LNCaP clone FGC (cell line): ENCODE measurements around the gene USP5.

Source experiments
- DNase-seq: peaks from one replicate; pipeline ENCODE4 v3.0.0-alpha.2; 2011; ENCODE audit warnings: low read depth
- H3K4me3 ChIP-seq: 2 replicates; pipeline ENCODE4 v1.5.1; 2011; ENCODE audit warnings: mild to moderate bottlenecking, low read depth, low read length, control low read depth
- TF ChIP-seq, protein P1 (sequence below): IDR thresholded peaks from 2 replicates; pipeline ENCODE4 v1.5.1; 2012; ENCODE audit warnings: mild to moderate bottlenecking; ENCODE audit not compliant: control insufficient read depth, insufficient read depth; ENCODE audit errors: extremely low read depth

Gene USP5

DNA sequence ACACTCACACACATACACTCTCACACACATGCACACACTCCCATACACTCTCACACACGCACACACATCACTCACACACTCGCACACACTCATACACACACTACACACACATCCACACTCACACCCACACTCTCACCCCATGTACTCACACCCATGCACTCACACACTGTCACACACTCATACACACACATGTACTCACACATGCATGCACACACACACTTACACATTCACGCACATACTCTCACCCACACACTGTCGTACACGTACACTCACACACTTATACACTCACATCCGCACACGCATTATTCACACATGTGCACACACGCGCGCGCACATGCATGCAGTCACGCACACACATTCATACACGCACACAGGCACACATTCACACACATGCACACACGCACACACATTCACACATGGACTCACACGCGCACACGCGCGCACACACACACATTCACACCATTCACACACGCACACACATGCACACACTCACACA, 34.2 kb upstream of the USP5 start:
- TF ChIP-seq, protein P1, sequence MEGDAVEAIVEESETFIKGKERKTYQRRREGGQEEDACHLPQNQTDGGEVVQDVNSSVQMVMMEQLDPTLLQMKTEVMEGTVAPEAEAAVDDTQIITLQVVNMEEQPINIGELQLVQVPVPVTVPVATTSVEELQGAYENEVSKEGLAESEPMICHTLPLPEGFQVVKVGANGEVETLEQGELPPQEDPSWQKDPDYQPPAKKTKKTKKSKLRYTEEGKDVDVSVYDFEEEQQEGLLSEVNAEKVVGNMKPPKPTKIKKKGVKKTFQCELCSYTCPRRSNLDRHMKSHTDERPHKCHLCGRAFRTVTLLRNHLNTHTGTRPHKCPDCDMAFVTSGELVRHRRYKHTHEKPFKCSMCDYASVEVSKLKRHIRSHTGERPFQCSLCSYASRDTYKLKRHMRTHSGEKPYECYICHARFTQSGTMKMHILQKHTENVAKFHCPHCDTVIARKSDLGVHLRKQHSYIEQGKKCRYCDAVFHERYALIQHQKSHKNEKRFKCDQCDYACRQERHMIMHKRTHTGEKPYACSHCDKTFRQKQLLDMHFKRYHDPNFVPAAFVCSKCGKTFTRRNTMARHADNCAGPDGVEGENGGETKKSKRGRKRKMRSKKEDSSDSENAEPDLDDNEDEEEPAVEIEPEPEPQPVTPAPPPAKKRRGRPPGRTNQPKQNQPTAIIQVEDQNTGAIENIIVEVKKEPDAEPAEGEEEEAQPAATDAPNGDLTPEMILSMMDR, result no peak
- H3K4me3 ChIP-seq, result no peak overlapping the region
- DNase-seq, result no peak

DNA sequence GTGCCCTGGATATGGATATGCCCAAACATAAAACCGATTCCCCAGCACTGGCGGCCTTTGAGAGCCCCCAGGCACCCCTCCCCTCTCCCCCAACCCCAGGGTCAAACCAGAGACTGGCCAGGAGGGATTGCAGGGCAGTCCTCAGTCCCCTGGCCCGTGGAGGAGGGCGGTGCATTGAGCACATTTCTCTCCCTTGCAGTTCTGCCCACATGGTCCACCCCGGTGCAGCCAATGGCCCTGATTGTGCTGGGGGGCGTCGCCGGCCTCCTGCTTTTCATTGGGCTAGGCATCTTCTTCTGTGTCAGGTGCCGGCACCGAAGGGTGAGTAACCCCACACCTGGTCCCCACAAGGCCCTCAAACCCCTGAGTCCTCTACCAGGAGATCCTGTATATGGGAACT, 33.7 kb upstream of the USP5 start:
- no peak for DNase-seq
- TF ChIP-seq, protein P1, result no peak
- H3K4me3 ChIP-seq, result no peak overlapping the region

DNA sequence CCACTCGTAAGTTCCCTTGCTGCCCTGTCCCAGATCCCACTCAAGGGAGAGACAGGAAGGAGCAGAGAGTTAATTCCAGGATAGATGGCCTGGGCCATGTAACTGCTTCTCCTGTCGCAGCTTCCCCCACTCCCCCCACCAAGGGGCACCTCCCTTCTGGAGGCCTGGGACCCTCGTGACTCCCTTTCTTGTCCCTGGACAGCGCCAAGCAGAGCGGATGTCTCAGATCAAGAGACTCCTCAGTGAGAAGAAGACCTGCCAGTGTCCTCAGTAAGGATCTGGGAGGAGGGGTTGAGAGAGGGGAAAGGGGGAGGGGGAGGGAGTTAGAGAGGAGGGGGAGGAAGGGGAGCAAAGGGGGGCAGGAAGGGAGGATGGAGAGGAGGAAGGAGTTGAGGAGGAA, 33.3 kb upstream of the USP5 start:
- TF ChIP-seq, protein P1, result no peak
- no peak overlapping the region for H3K4me3 ChIP-seq

DNA sequence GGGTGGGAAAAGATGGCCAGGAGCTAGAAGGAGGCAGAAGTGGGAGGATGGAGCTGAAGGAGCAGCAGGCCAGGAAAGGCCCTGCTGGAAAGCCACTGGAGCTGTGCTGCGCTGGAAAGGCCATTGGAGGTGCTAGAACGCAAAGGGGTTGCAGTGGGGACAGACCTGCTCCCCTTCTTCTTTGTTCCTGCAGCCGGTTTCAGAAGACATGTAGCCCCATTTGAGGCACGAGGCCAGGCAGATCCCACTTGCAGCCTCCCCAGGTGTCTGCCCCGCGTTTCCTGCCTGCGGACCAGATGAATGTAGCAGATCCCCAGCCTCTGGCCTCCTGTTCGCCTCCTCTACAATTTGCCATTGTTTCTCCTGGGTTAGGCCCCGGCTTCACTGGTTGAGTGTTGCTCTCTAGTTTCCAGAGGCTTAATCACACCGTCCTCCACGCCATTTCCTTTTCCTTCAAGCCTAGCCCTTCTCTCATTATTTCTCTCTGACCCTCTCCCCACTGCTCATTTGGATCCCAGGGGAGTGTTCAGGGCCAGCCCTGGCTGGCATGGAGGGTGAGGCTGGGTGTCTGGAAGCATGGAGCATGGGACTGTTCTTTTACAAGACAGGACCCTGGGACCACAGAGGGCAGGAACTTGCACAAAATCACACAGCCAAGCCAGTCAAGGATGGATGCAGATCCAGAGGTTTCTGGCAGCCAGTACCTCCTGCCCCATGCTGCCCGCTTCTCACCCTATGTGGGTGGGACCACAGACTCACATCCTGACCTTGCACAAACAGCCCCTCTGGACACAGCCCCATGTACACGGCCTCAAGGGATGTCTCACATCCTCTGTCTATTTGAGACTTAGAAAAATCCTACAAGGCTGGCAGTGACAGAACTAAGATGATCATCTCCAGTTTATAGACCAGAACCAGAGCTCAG, 32.6 kb upstream of the USP5 start:
- no peak for DNase-seq
- TF ChIP-seq, protein P1, result no peak
- no peak overlapping the region for H3K4me3 ChIP-seq

More for the DNA sequence above, 33.3 kb upstream of the USP5 start:
- DNase-seq, result no peak

DNA sequence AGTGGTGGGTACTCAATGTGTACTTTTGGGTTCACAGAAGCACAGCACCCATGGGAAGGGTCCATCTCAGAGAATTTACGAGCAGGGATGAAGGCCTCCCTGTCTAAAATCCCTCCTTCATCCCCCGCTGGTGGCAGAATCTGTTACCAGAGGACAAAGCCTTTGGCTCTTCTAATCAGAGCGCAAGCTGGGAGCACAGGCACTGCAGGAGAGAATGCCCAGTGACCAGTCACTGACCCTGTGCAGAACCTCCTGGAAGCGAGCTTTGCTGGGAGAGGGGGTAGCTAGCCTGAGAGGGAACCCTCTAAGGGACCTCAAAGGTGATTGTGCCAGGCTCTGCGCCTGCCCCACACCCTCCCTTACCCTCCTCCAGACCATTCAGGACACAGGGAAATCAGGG, 31.8 kb upstream of the USP5 start:
- TF ChIP-seq, protein P1, result no peak
- no peak for DNase-seq
- H3K4me3 ChIP-seq, result no peak overlapping the region

DNA sequence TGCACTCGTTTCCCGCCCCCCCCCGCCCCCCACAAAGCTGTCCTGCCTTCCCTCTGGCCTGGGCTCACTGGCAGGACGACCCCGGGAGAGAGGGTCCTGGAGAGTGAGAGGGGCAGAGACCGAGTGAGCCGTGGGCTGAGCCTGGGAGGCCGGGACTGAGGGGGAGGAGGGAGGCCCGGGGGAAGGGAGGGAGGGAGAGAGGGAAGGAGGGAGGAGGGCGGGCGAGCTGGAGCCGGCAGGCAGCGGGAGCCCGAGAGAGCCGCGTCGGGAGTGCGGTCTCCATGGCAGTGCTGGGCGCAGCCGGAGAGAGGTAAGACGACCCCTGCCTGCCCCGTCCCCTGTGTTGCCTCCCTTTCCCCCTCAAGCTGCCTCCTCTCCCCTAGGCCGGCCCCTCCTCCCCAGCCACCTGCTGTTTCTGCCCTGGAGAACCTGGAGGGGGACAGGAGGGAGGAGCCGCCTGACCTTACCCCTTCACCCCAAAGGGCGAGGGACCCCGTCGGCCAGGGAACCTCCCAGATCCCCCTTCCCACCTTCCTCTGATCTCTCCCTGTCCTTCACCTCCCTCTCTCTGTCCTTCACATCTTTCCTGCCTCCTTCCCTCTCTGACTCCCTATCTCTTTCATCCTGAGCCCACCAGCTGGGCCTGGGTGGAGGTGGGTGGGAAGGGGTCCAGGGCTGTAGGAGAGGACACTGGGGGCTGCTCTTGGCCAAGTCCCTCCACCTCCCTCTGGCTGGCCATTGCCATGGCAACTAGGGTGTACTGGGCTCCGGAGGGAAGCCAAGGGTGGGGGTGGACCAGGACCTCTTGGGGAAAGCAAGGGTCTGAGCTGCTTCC, 30.1 kb upstream of the USP5 start, which contains the start of gene GPR162:
TSS of gene GPR162 (plus strand) at position 231 of the 835 bp plus-strand sequence. CDS start 2,078 bp downstream, outside the sequence.
- no peak for DNase-seq
- H3K4me3 ChIP-seq, result no peak within 1 kb of the TSS
- TF ChIP-seq, protein P1, result no peak
